HCT116 (cell line): Measurements from ENCODE around the gene ASB8. TPM values are rescaled to one million over a fixed set of nuclear protein-coding genes. Genes with fewer than 3 reads are reported as not detected.

Source experiments
- ATAC-seq: fragments of 200-7000 bp; cut with Tn5 transposase; 2 replicates; pipeline ENCODE4 v1.9.1; 2020; ENCODE audit warnings: mild to moderate bottlenecking, moderate library complexity
- BruUV-seq: library from RNA; stranded (reverse); fragments of 400-500 nt; replicated peaks from 2 replicates; lab custom pipeline; 2021; lab: Mats Ljungman, UMichigan
- CTCF ChIA-PET: fragments of 300-600 bp; sonication (Branson Sonifier 250); formaldehyde crosslinking; loops from one replicate; lab custom pipeline; 2021; ENCODE audit warnings: antibody characterized with exemption; lab: Charles Lee
- POLR2A ChIA-PET: fragments of 300-600, 350-600 bp; sonication (Branson Sonifier 250); formaldehyde crosslinking; loops from one replicate; lab custom pipeline; 2021; ENCODE audit warnings: antibody characterized with exemption; lab: Charles Lee
- RAD21 ChIA-PET, 2 experiments: fragments of 300-600 bp; sonication (Branson Sonifier 250); formaldehyde crosslinking; loops; one replicate each; lab custom pipeline; 2023; ENCODE audit warnings: low total read pairs in 2 of 2; ENCODE audit not compliant: uncharacterized antibody in 2 of 2, unreplicated experiment in 2 of 2, low non-redundant PET in 1 of 2; lab: Charles Lee
- DNase-seq: peaks from one replicate; pipeline ENCODE4 v3.0.0-alpha.2; 2010; ENCODE audit warnings: low read depth, low spot score
- H2AFZ ChIP-seq: fragments of 200-600 bp; shearing (Covaris generic), sonication (generic); 2 replicates; pipeline ENCODE4 v1.6.1; 2017; ENCODE audit warnings: low read depth, mixed run types, mixed read lengths, antibody characterized with exemption, low read length; ENCODE audit not compliant: poor library complexity, severe bottlenecking
- H3K27ac ChIP-seq: 2 replicates; pipeline ENCODE4 v1.5.1; 2012; ENCODE audit warnings: low read depth, low read length
- H3K27me3 ChIP-seq: fragments of 200-600 bp; sonication (generic); 2 replicates; pipeline ENCODE4 v1.6.1; 2016; ENCODE audit warnings: mixed run types, low read length, mixed read lengths; ENCODE audit not compliant: insufficient read depth
- H3K36me3 ChIP-seq, 2 experiments: fragments of 200-500 bp in 1 of 2; fragments of 200-600 bp in 1 of 2; sonication (Bioruptor generic) in 1 of 2; sonication (generic) in 1 of 2; 2 replicates each; pipeline versions ENCODE4 v1.5.1 to v1.6.1; 2014 to 2016; ENCODE audit warnings: low read length in 2 of 2, inconsistent platforms in 1 of 2, mixed read lengths in 1 of 2, mixed run types in 1 of 2; ENCODE audit not compliant: insufficient read depth in 2 of 2, control insufficient read depth in 1 of 2
- H3K4me1 ChIP-seq, 2 experiments: fragments of 200-600 bp in 1 of 2; sonication (generic) in 1 of 2; 2 replicates each; pipeline versions ENCODE4 v1.5.1 to v1.6.1; 2012 to 2017; ENCODE audit warnings: low read length in 2 of 2, inconsistent platforms in 1 of 2, mild to moderate bottlenecking in 1 of 2, mixed read lengths in 1 of 2, mixed run types in 1 of 2, moderate library complexity in 1 of 2; ENCODE audit not compliant: insufficient read depth in 2 of 2, control insufficient read depth in 1 of 2
- H3K4me2 ChIP-seq: fragments of 200-600 bp; sonication (generic); 2 replicates; pipeline ENCODE4 v1.6.1; 2017; ENCODE audit warnings: mixed run types, low read length, mixed read lengths
- H3K4me3 ChIP-seq, 2 experiments: fragments of 200-600 bp in 1 of 2; sonication (generic) in 1 of 2; replicated peaks in 1 of 2; 2 replicates each; pipeline ENCODE4 v1.5.1; 2011 to 2016; ENCODE audit warnings: low read length in 2 of 2, control low read depth in 1 of 2, low read depth in 1 of 2, mild to moderate bottlenecking in 1 of 2, mixed read lengths in 1 of 2, mixed run types in 1 of 2
- H3K79me2 ChIP-seq: fragments of 200-600 bp; sonication (generic); 2 replicates; pipeline ENCODE4 v1.6.1; 2017; ENCODE audit warnings: mild to moderate bottlenecking, mixed run types, low read length, moderate library complexity, mixed read lengths; ENCODE audit not compliant: insufficient read depth
- H3K9ac ChIP-seq: fragments of 200-600 bp; sonication (generic); 2 replicates; pipeline ENCODE4 v1.6.1; 2016; ENCODE audit warnings: low read length, mixed read lengths
- H3K9me2 ChIP-seq: fragments of 200-600 bp; sonication (generic), shearing (Covaris generic); 2 replicates; pipeline ENCODE4 v1.6.1; 2017; ENCODE audit warnings: mixed run types, mild to moderate bottlenecking, moderate library complexity; ENCODE audit not compliant: insufficient read depth
- H3K9me3 ChIP-seq, 2 experiments: fragments of 200-500 bp in 1 of 2; fragments of 200-600 bp in 1 of 2; sonication (Bioruptor generic) in 1 of 2; sonication (generic) in 1 of 2; 2 replicates each; pipeline ENCODE4 v1.6.1; 2014 to 2017; ENCODE audit warnings: low read length in 2 of 2, mixed read lengths in 2 of 2, inconsistent platforms in 1 of 2, low read depth in 1 of 2, mild to moderate bottlenecking in 1 of 2, mixed run types in 1 of 2, moderate library complexity in 1 of 2; ENCODE audit not compliant: control insufficient read depth in 1 of 2, insufficient read depth in 1 of 2
- H4K20me1 ChIP-seq: fragments of 200-600 bp; sonication (generic), shearing (Covaris generic); 2 replicates; pipeline ENCODE4 v1.6.1; 2017; ENCODE audit warnings: mixed run types, mild to moderate bottlenecking, moderate library complexity; ENCODE audit not compliant: insufficient read depth
- CBX3 ChIP-seq: IDR thresholded peaks from 2 replicates; pipeline ENCODE4 v1.6.1; 2012; ENCODE audit warnings: low read depth
- CEBPB ChIP-seq: IDR thresholded peaks from 2 replicates; pipeline ENCODE4 v1.6.1; 2012; ENCODE audit warnings: low read depth
- CTCF ChIP-seq, 3 experiments: fragments of 200-600 bp in 1 of 3; sonication (generic) in 1 of 3; IDR thresholded peaks in 2 of 3; conservative IDR thresholded peaks in 1 of 3; 2 replicates each; pipeline ENCODE4 v1.5.1; 2012 to 2017; ENCODE audit warnings: low read depth in 2 of 3, low read length in 2 of 3, antibody characterized with exemption in 1 of 3, borderline replicate concordance in 1 of 3, control low read depth in 1 of 3, mild to moderate bottlenecking in 1 of 3, mixed read lengths in 1 of 3, mixed run types in 1 of 3, moderate library complexity in 1 of 3; ENCODE audit not compliant: insufficient read depth in 1 of 3
- EGR1 ChIP-seq: IDR thresholded peaks from 2 replicates; pipeline ENCODE4 v1.6.1; 2012; ENCODE audit warnings: low read depth
- ELF1 ChIP-seq: IDR thresholded peaks from 2 replicates; pipeline ENCODE4 v1.6.1; 2012; ENCODE audit warnings: low read depth, borderline replicate concordance
- EZH2phosphoT487 ChIP-seq: fragments of 200-600 bp; IDR thresholded peaks from 2 replicates; pipeline ENCODE4 v1.6.1; 2018; ENCODE audit warnings: antibody characterized with exemption, borderline replicate concordance
- FOSL1 ChIP-seq: IDR thresholded peaks from 2 replicates; pipeline ENCODE4 v1.6.1; 2012; ENCODE audit warnings: low read depth
- JUND ChIP-seq: IDR thresholded peaks from 2 replicates; pipeline ENCODE4 v1.6.1; 2012
- MAX ChIP-seq: IDR thresholded peaks from 2 replicates; pipeline ENCODE4 v1.6.1; 2012
- POLR2A ChIP-seq: IDR thresholded peaks from 2 replicates; pipeline ENCODE4 v1.7.0; 2011; ENCODE audit warnings: borderline replicate concordance; ENCODE audit not compliant: insufficient read depth, insufficient read length; ENCODE audit errors: extremely low read depth
- POLR2AphosphoS5 ChIP-seq: IDR thresholded peaks from 2 replicates; pipeline ENCODE4 v1.6.1; 2011; ENCODE audit warnings: mild to moderate bottlenecking, low read depth, low read length, moderate library complexity
- RAD21 ChIP-seq: IDR thresholded peaks from 2 replicates; pipeline ENCODE4 v1.6.1; 2012; ENCODE audit warnings: low read depth, mild to moderate bottlenecking
- SIN3A ChIP-seq: IDR thresholded peaks from 2 replicates; pipeline ENCODE4 v1.6.1; 2012; ENCODE audit warnings: low read depth
- SP1 ChIP-seq: IDR thresholded peaks from 2 replicates; pipeline ENCODE4 v1.6.1; 2012; ENCODE audit warnings: low read depth
- SRF ChIP-seq: IDR thresholded peaks from 2 replicates; pipeline ENCODE4 v1.6.1; 2012; ENCODE audit warnings: low read depth
- TCF7L2 ChIP-seq: IDR thresholded peaks from 2 replicates; pipeline ENCODE4 v1.7.0; 2011; ENCODE audit warnings: borderline replicate concordance, inconsistent platforms; ENCODE audit not compliant: insufficient read depth, insufficient read length; ENCODE audit errors: extremely low read depth
- ZBTB33 ChIP-seq: IDR thresholded peaks from 2 replicates; pipeline ENCODE4 v1.6.1; 2011; ENCODE audit warnings: mild to moderate bottlenecking, low read length, moderate library complexity; ENCODE audit not compliant: insufficient replicate concordance; ENCODE audit errors: extremely low read depth
- ZFX ChIP-seq: fragments of 450-650 bp; IDR thresholded peaks from 2 replicates; pipeline ENCODE4 v1.6.1; 2017
- intact Hi-C: fragments of 100-400 bp; cut with micrococcal nuclease; formaldehyde crosslinking; loops from 2 replicates; pipeline ENCODE4 v1.10.0; 2022
- total RNA-seq: library from RNA; stranded (reverse); gene quantifications from one replicate; pipeline ENCODE4 v1.2.1, GENCODE V29; 2021; ENCODE audit not compliant: unreplicated experiment

ASB8 gene
- total RNA-seq, 1 experiment from 2014 or later, result 14.0 TPM

- no peaks in the 10 kb centered on the region for H4K20me1 ChIP-seq
- H3K9me2 ChIP-seq, result no peaks in the 10 kb centered on the region
- ATAC-seq (no peak), DNase-seq (no peak)
- H2AFZ ChIP-seq, result no peak overlapping the region
- H3K9ac ChIP-seq, result no peak overlapping the region
- H3K27me3 ChIP-seq, result peaks cover 20% of the 10 kb centered on the region; the same call in 1 of the 2 replicates
- no peak overlapping the region for H3K27ac ChIP-seq
- no peaks in the 10 kb centered on the region for H3K79me2 ChIP-seq
- CTCF ChIA-PET, result no interaction called here
- no peaks in the 10 kb centered on the region for H3K9me3 ChIP-seq
- H3K4me1 ChIP-seq, result peaks cover 5 to 23% of the 10 kb centered on the region in 2 experiments; a peak in 3 of 4 replicates
- no peaks in the 10 kb centered on the region for H3K36me3 ChIP-seq
- no peak overlapping the region for H3K4me2 ChIP-seq
- no TSS peak for BruUV-seq
- no peak for TF ChIP-seq EGR1
- no peak for TF ChIP-seq TCF7L2
- no peak for TF ChIP-seq SIN3A
- TF ChIP-seq, all 23 proteins: peak for 0
- POLR2A ChIA-PET, result no interaction called here
- RAD21 ChIA-PET, result no interaction called here
- no peak overlapping the region for H3K4me3 ChIP-seq
- intact Hi-C loops, result no loop called here
These were observed 23.7 kb upstream of the ASB8 start for GRCh38 chr12:48180857-48181495.

GRCh38 chr12:48180424-48180823 is 23.1 kb upstream of the ASB8 start:
- Histone ChIP-seq H3K36me3 (no peaks in the 10 kb centered on the region), H3K79me2 (no peaks in the 10 kb centered on the region), H3K9ac (no peak overlapping the region), H3K27ac (no peak overlapping the region), H3K4me1 (peaks cover 7 to 21% of the 10 kb centered on the region in 2 experiments; a peak in 3 of 4 replicates), H3K4me3 (no peak overlapping the region), H3K4me2 (no peak overlapping the region), H3K9me3 (no peaks in the 10 kb centered on the region), H3K27me3 (peaks cover 24% of the 10 kb centered on the region; the same call in 1 of the 2 replicates), H2AFZ (no peak overlapping the region), H3K9me2 (no peaks in the 10 kb centered on the region), H4K20me1 (no peaks in the 10 kb centered on the region)
- DNase-seq, result no peak
- ATAC-seq, result no peak
- CTCF ChIA-PET, result interaction anchor here (1.2 kb wide), 1 partner anchor 17 kb away, joined by 3 read pairs; no protein-coding TSS in a partner anchor
- RAD21 ChIA-PET, result no interaction called here
- intact Hi-C loops, result no loop called here
- POLR2A ChIA-PET, result no interaction called here
- BruUV-seq, result no TSS peak
- TF ChIP-seq CTCF (IDR thresholded peaks at IDR 0.05 in 2 of 3, conservative IDR thresholded peaks at IDR 0.05 in 1 of 3; ENCODE audit: borderline replicate concordance in 1 of 3, insufficient read depth in 1 of 3, low read depth in 2 of 3, low read length in 2 of 3) (no peak), ZBTB33 (no peak), ELF1 (no peak), SRF (no peak), RAD21 (no peak), JUND (no peak), POLR2AphosphoS5 (no peak), FOSL1 (no peak), CBX3 (no peak), POLR2A (no peak), SP1 (no peak), EZH2phosphoT487 (no peak), ZFX (no peak), MAX (no peak), CEBPB (no peak)
